Adrenal gland (tissue), 12 donors: ENCODE results near the gene NUBP2. TPM values are rescaled to one million over a fixed set of nuclear protein-coding genes. Genes with fewer than 3 reads are reported as not detected.

Source experiments
- DNase-seq, 7 donors: peaks; one replicate each; pipeline ENCODE4 v3.0.0-alpha.2; 2019 to 2020
- H3K27ac ChIP-seq, 5 donors: fragments of 200-600 bp; sonication (generic) in 4 of 5; 1 replicate in 3 of 5; 2 replicates in 2 of 5; pipeline versions ENCODE4 v1.5.1 to v1.8.0; 2016 to 2020; ENCODE audit warnings: mild to moderate bottlenecking in 1 of 5
- H3K27me3 ChIP-seq: fragments of 200-600 bp; 2 replicates; pipeline ENCODE4 v1.8.0; 2021
- H3K36me3 ChIP-seq, 2 donors: fragments of 200-600 bp; replicated peaks in 1 of 2; 1 replicate in 1 of 2; 2 replicates in 1 of 2; pipeline versions ENCODE4 v1.5.1 to v1.8.0; 2018 to 2022
- H3K4me1 ChIP-seq, 2 donors: fragments of 200-600 bp; replicated peaks in 1 of 2; 1 replicate in 1 of 2; 2 replicates in 1 of 2; pipeline versions ENCODE4 v1.5.1 to v1.8.0; 2018 to 2021
- H3K4me3 ChIP-seq, 4 donors: fragments of 200-600 bp; sonication (generic) in 3 of 4; one replicate each; pipeline ENCODE4 v1.5.1; 2016 to 2018
- H3K9me3 ChIP-seq, 3 donors: fragments of 200-600 bp; sonication (generic) in 1 of 3; replicated peaks in 1 of 3; 1 replicate in 2 of 3; 2 replicates in 1 of 3; pipeline versions ENCODE4 v1.5.1 to v1.8.0; 2016 to 2021
- POLR2A ChIP-seq, 2 donors: fragments of 450-650 bp; IDR thresholded peaks; one replicate each; pipeline ENCODE4 v1.6.1; 2017; ENCODE audit warnings: antibody characterized with exemption in 2 of 2, mild to moderate bottlenecking in 2 of 2, moderate library complexity in 1 of 2
- WGBS, 4 donors: extraction: QIAGEN DNeasy Blood & Tissue Kit in 2 of 4; methylation state at CpG; one replicate each; pipeline versions ENCODE4 v1.1.5 to v1.1.7; 2013 to 2017; 5-methylcytosine and 5-hydroxymethylcytosine counted together
- intact Hi-C, 2 donors: fragments of 100-400 bp; cut with DNase I; formaldehyde crosslinking; loops; one replicate each; pipeline versions ENCODE4 v1.14.1 to v1.15.0; 2022 to 2023
- polyA plus RNA-seq, 3 donors: library from polyadenylated mRNA; stranded (reverse); fragments of 200-250 nt in 2 of 3; fragments of 350-450 nt in 1 of 3; fragmentation: Illumina TruSeq in 1 of 3; extraction: RNeasy Lipid Tissue Mini Kit (QIAGEN cat#74804) in 1 of 3; gene quantifications; one replicate each; pipeline ENCODE4 v1.2.3, GENCODE V29; 2013 to 2014
- total RNA-seq, 9 donors: library from RNA; depleted of rRNA in 4 of 9; stranded (reverse); fragments of >200 nt in 4 of 9; fragments of 120-200 nt in 1 of 9; fragmentation: NEBNext Ultra II Directional in 1 of 9; extraction: Animal tissue kit (Norgen Biotek cat#: 25700) in 1 of 9; gene quantifications; one replicate each; pipeline versions ENCODE4 v1.1.0 to v1.2.4, GENCODE V29; 2013 to 2023
- TF ChIP-seq, protein P1 (sequence below), 6 experiments: fragments of 450-650 bp in 4 of 6; fragments of 200-600 bp in 2 of 6; sonication (generic) in 1 of 6; IDR thresholded peaks; 1 replicate in 5 of 6; 2 replicates in 1 of 6; pipeline versions ENCODE4 v1.5.1 to v1.8.0; 2016 to 2021; ENCODE audit warnings: antibody characterized with exemption in 6 of 6, mild to moderate bottlenecking in 2 of 6, moderate library complexity in 1 of 6
- donor health status: healthy with polysubstance abuse.
- donor health status: Bipolar disorder and iron deficiency.
- donor health status: DM: yes; HTN: yes; CAD: no.
- donor health status: DM: no; HTN: no; CAD: no.
- donor health status: DM: no; HTN: no; CAD: no.
- donor health status: DM: yes; HTN: yes; CAD: no.

The NUBP2 gene
- total and polyA plus RNA-seq, 12 donors = 3.0 to 252 (median 78.7) TPM

DNA sequence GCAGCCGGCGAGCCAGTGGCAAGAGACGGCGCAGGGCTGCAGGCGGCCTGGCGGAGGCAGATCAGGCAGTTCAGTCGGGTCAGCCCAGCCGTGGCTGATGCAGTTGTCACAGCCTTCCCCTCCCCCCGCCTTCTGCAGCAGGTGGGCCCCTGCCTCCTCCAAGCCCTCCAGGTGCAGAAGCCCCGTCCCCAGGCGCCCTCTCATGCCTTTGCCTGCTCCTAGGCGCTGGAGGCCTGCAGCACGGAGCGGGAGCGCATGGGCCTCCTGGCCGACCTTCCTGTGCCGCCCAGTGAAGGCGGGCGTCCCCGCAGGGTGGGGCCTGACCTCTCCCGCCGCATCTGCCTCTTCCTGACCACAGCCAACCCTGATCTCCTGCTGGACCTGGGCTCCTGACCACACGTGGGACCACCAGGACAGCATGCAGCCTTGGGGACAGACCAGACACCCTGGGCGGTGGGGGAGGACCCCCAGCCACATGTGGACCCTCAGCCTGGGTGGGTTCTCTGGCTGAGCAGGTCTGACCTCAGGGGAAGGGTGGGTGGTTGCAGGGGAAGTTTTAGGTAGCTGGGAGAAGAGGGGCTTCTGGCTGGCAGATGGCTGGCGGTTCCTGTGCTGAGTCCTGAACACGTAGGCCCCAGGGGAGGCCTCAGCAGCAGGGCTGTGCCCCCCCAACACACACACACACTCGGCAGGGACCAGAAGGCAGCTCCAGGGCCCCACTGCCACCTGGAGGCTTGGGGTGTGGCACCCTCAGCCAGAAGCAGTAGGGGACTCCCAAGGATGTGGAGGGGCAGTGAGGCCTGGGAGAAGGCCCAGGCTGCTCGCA lies 6.7 kb upstream of the NUBP2 start:
- Histone ChIP-seq H3K36me3 (peaks cover 0 to 44% of the 10 kb centered on the region in 2 donors), H3K27me3 (no peaks in the 10 kb centered on the region), H3K4me1 (peaks cover 37 to 39% of the 10 kb centered on the region in 2 donors), H3K9me3 (no peaks in the 10 kb centered on the region), H3K27ac (no peak overlapping the region), H3K4me3 (no peak overlapping the region)
- TF ChIP-seq, protein P1, sequence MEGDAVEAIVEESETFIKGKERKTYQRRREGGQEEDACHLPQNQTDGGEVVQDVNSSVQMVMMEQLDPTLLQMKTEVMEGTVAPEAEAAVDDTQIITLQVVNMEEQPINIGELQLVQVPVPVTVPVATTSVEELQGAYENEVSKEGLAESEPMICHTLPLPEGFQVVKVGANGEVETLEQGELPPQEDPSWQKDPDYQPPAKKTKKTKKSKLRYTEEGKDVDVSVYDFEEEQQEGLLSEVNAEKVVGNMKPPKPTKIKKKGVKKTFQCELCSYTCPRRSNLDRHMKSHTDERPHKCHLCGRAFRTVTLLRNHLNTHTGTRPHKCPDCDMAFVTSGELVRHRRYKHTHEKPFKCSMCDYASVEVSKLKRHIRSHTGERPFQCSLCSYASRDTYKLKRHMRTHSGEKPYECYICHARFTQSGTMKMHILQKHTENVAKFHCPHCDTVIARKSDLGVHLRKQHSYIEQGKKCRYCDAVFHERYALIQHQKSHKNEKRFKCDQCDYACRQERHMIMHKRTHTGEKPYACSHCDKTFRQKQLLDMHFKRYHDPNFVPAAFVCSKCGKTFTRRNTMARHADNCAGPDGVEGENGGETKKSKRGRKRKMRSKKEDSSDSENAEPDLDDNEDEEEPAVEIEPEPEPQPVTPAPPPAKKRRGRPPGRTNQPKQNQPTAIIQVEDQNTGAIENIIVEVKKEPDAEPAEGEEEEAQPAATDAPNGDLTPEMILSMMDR (IDR thresholded peaks at IDR 0.05) = no peak
- TF ChIP-seq POLR2A (IDR thresholded peaks at IDR 0.05) = no peak
- intact Hi-C loops = no loop called here
- WGBS, 4 donors = 76 to 88% (median 81%) methylated on average over 1 to 28 of the region's 28 CpGs
- no peak for DNase-seq

- no peaks in the 10 kb centered on the region for H3K27me3 ChIP-seq
- WGBS, 4 donors = 77 to 90% (median 81%) methylated on average over 4 to 13 of the region's 13 CpGs
- no peak overlapping the region for H3K27ac ChIP-seq
- peaks cover 0 to 44% of the 10 kb centered on the region in 2 donors for H3K36me3 ChIP-seq
- no peak overlapping the region for H3K4me3 ChIP-seq
- TF ChIP-seq POLR2A (IDR thresholded peaks at IDR 0.05) = peak in 1 of 2 donors; percentile 10
- TF ChIP-seq, protein P1 (IDR thresholded peaks at IDR 0.05) = no peak
- no peaks in the 10 kb centered on the region for H3K9me3 ChIP-seq
- intact Hi-C loops = no loop called here
- DNase-seq = no peak
- H3K4me1 ChIP-seq = peaks cover 42 to 45% of the 10 kb centered on the region in 2 donors
Measured at GRCh38 chr16:1776672-1776955, 6.1 kb upstream of the NUBP2 start.

DNA sequence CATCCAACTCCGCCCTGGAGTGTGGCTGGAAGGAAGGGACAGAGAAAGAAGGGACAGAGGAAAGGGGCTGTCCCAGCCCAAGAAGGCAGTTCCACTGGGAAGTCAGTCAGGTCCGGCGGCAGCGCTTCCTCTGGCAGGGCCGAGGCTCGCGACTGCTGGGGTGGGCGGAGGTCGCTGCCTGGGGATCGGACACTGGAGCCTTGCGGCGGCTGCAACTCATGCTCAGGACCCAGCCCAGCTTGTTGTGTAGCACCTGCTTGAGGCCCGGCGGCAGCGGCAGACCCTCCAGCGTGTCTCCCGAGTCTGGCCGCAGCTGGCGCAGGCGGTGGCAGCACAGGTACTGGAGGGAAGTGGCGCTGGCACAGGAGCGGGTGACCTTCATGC lies 5.8 kb upstream of the NUBP2 start:
- Histone ChIP-seq H3K27me3 (no peaks in the 10 kb centered on the region), H3K9me3 (no peaks in the 10 kb centered on the region), H3K27ac (no peak overlapping the region), H3K36me3 (peaks cover 0 to 44% of the 10 kb centered on the region in 2 donors), H3K4me3 (no peak overlapping the region), H3K4me1 (peaks cover 42 to 44% of the 10 kb centered on the region in 2 donors)
- TF ChIP-seq, protein P1 (IDR thresholded peaks at IDR 0.05) = no peak
- no peak for TF ChIP-seq POLR2A (IDR thresholded peaks at IDR 0.05)
- DNase-seq = no peak
- 85 to 91% (median 90%) methylated on average over 4 to 22 of the region's 22 CpGs for WGBS, 4 donors
- intact Hi-C loops = no loop called here

GRCh38 chr16:1777375-1778199 lies 5.2 kb upstream of the NUBP2 start:
- no peak for DNase-seq
- intact Hi-C loops = no loop called here

More at GRCh38 chr16:1777375-1778199, 5.2 kb upstream of the NUBP2 start:
- Histone ChIP-seq H3K4me1 (peaks cover 37 to 40% of the 10 kb centered on the region in 2 donors), H3K9me3 (no peaks in the 10 kb centered on the region), H3K36me3 (peaks cover 0 to 44% of the 10 kb centered on the region in 2 donors), H3K27ac (peak overlapping the region in 1 of 5 donors; percentile 95), H3K4me3 (no peak overlapping the region), H3K27me3 (no peaks in the 10 kb centered on the region)
- WGBS, 4 donors = 60 to 79% (median 77%) methylated on average over 1 to 36 of the region's 36 CpGs
- TF ChIP-seq POLR2A (IDR thresholded peaks at IDR 0.05) = peak in 1 of 2 donors; percentile 15
- TF ChIP-seq, protein P1 (IDR thresholded peaks at IDR 0.05) = no peak
